Measurements from ENCODE around the gene POP4.
A peak's percentile ranks its signal among the peaks of the same experiment; 100 is the strongest.

Gene POP4

DNA sequence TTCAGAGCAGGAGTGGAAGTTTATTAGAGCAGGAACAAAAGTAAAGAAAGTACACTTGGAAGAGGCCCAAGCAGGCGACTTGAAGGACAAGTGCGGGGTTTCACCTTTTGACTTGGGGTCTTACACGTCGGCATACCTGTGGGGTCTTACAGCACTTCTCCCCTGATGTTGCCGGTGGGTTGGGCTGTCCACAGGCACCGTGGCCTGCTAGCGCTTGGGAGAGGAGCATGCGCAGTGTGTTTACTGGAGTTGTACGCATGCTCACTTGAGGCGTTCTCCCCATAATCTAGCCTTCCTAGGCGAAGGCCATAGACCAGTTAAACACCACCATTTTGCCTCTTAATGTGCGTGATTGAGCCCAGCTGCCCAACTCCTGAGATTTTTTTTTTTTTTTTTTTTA, 34.1 kb downstream of the POP4 start:
- no peaks in the 10 kb centered on the region for H3K27me3 ChIP-seq (ENCODE audit: control insufficient read depth, insufficient read depth, low read length)
- H3K4me1 ChIP-seq (ENCODE audit: control insufficient read depth, insufficient read depth, low read length), result peaks cover 2% of the 10 kb centered on the region

DNA sequence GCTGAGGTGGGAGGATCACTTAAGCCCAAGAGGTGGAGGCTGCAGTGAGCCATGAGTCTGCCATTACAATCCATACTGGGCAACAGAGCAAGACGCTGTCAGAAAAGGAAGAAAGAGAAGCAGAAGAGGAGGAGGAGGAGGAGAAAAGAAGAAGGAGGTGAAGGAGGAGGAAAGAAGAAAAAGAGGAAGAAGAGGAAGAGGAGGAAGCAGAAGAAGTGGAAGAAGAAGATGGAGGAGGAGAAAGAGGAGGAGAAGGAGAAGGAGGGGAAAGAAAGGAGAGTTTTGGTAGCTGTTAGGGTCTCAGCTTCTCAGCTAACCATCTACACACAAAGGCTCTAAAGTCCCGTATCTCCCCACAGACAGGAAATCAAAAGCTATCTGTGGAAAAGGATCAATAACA, 35.5 kb downstream of the POP4 start:
- H3K4me1 ChIP-seq (ENCODE audit: control insufficient read depth, insufficient read depth, low read length), result peaks cover 11% of the 10 kb centered on the region
- no peaks in the 10 kb centered on the region for H3K9me3 ChIP-seq (ENCODE audit: control insufficient read depth, insufficient read depth, low read length)
- no peak overlapping the region for H3K4me3 ChIP-seq (ENCODE audit: low read depth, low read length)
- H3K9ac ChIP-seq (ENCODE audit: low read depth, low read length), result no peak overlapping the region
- H3K36me3 ChIP-seq (ENCODE audit: control insufficient read depth, insufficient read depth, low read length), result no peaks in the 10 kb centered on the region
- no peaks in the 10 kb centered on the region for H3K27me3 ChIP-seq (ENCODE audit: control insufficient read depth, insufficient read depth, low read length)

More for the DNA sequence above, 34.1 kb downstream of the POP4 start:
- no peak overlapping the region for H3K4me3 ChIP-seq (ENCODE audit: low read depth, low read length)
- H3K36me3 ChIP-seq (ENCODE audit: control insufficient read depth, insufficient read depth, low read length), result no peaks in the 10 kb centered on the region
- no peak overlapping the region for H3K9ac ChIP-seq (ENCODE audit: low read depth, low read length)
- no peaks in the 10 kb centered on the region for H3K9me3 ChIP-seq (ENCODE audit: control insufficient read depth, insufficient read depth, low read length)

DNA sequence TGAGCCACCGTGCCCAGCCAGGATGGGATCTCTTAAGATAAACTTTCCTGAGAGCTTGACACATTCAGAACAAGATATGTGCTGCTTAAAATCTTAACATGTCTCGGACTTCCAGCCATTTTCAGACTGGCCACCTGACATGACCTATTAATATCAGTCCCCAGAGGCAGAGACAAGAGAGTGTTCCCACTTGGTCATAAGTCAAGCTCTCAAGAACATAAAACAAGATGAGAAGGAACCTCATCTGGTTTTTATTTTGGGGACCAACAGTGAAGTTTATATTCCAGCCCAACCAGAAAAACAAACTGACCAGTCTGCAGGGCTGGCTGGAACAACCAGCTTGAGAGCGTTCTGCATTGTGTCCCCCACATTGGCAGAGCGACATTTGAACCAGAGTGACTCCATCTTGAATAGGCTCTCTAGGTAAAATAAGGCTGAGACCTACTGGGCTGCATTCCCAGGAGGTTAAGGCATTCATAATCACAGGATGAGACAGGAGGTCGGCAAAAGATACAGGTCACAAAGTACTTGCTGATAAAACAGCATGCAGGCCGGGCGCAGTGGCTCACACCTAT, 37.4 kb downstream of the POP4 start:
- Histone ChIP-seq H3K27me3 (ENCODE audit: control insufficient read depth, insufficient read depth, low read length) (no peaks in the 10 kb centered on the region), H3K4me3 (ENCODE audit: low read depth, low read length) (no peak overlapping the region), H3K36me3 (ENCODE audit: control insufficient read depth, insufficient read depth, low read length) (no peaks in the 10 kb centered on the region), H3K9me3 (ENCODE audit: control insufficient read depth, insufficient read depth, low read length) (no peaks in the 10 kb centered on the region), H3K9ac (ENCODE audit: low read depth, low read length) (no peak overlapping the region), H3K4me1 (ENCODE audit: control insufficient read depth, insufficient read depth, low read length) (peaks cover 11% of the 10 kb centered on the region)

DNA sequence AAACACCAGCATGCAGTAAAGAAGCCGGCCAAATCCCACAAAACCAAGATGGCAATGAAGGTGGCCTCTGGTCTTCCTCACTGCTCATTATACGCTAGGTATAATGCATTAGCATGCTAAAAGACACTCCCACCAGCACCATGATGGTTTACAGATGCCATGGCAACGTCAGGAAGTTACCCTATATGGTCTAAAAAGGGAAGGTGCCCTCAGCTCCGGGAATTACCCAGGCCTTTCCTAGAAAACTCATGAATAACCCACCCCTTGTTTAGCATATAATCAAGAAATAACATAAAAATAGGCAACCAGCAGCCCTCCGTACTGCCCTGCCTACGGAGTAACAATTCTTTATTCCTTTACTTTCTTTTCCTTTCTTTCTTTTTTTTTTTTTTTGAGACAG, 38.1 kb downstream of the POP4 start:
- Histone ChIP-seq H3K9me3 (ENCODE audit: control insufficient read depth, insufficient read depth, low read length) (no peaks in the 10 kb centered on the region), H3K27me3 (ENCODE audit: control insufficient read depth, insufficient read depth, low read length) (no peaks in the 10 kb centered on the region), H3K36me3 (ENCODE audit: control insufficient read depth, insufficient read depth, low read length) (no peaks in the 10 kb centered on the region), H3K4me1 (ENCODE audit: control insufficient read depth, insufficient read depth, low read length) (peaks cover 11% of the 10 kb centered on the region), H3K4me3 (ENCODE audit: low read depth, low read length) (no peak overlapping the region), H3K9ac (ENCODE audit: low read depth, low read length) (no peak overlapping the region)

DNA sequence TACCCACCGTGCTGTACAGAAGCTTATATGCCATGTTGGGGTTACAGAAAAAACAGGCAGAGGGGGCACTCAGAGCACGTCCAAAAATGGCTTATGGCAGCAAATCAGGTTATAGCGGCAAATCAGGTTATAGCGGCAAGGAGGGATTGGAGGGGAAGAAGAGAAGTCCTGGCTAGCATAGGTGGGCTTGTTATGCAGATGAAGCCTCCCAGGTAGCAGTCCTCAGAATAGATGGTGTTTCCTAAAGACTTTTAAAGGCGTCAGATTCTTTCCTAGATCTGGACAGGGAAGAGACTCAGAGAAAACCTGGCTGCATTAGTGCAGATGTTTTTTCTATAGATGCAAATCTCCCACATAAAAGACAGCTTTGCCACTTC, 39.4 kb downstream of the POP4 start:
- H3K4me3 ChIP-seq (ENCODE audit: low read depth, low read length), result no peak overlapping the region
- H3K36me3 ChIP-seq (ENCODE audit: control insufficient read depth, insufficient read depth, low read length), result no peaks in the 10 kb centered on the region
- H3K27me3 ChIP-seq (ENCODE audit: control insufficient read depth, insufficient read depth, low read length), result no peaks in the 10 kb centered on the region
- H3K9ac ChIP-seq (ENCODE audit: low read depth, low read length), result peak overlapping the region; percentile 8
- H3K4me1 ChIP-seq (ENCODE audit: control insufficient read depth, insufficient read depth, low read length), result peaks cover 11% of the 10 kb centered on the region
- no peaks in the 10 kb centered on the region for H3K9me3 ChIP-seq (ENCODE audit: control insufficient read depth, insufficient read depth, low read length)

DNA sequence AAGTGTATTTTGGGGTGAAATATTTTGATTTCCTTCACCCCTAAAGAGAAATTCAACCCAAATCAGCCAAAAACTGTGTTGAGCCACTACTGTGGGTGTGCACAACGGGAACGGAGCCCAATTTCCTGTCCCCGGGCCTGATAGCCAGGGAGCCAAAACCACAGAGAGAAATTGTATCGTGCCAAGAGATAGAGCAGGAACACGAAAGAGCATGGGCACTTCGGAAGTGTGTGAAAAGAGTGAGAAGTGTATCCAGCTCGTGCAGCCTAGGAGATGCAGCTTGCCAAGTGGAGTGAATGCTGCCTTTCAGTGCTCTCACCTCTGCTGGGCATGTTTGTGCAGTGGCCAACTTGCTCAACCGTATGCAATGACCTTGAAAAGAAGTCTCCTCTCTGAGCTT, 39.8 kb downstream of the POP4 start:
- no peak overlapping the region for H3K9ac ChIP-seq (ENCODE audit: low read depth, low read length)
- no peaks in the 10 kb centered on the region for H3K36me3 ChIP-seq (ENCODE audit: control insufficient read depth, insufficient read depth, low read length)
- no peaks in the 10 kb centered on the region for H3K9me3 ChIP-seq (ENCODE audit: control insufficient read depth, insufficient read depth, low read length)
- no peak overlapping the region for H3K4me3 ChIP-seq (ENCODE audit: low read depth, low read length)
- peaks cover 11% of the 10 kb centered on the region for H3K4me1 ChIP-seq (ENCODE audit: control insufficient read depth, insufficient read depth, low read length)
- no peaks in the 10 kb centered on the region for H3K27me3 ChIP-seq (ENCODE audit: control insufficient read depth, insufficient read depth, low read length)

DNA sequence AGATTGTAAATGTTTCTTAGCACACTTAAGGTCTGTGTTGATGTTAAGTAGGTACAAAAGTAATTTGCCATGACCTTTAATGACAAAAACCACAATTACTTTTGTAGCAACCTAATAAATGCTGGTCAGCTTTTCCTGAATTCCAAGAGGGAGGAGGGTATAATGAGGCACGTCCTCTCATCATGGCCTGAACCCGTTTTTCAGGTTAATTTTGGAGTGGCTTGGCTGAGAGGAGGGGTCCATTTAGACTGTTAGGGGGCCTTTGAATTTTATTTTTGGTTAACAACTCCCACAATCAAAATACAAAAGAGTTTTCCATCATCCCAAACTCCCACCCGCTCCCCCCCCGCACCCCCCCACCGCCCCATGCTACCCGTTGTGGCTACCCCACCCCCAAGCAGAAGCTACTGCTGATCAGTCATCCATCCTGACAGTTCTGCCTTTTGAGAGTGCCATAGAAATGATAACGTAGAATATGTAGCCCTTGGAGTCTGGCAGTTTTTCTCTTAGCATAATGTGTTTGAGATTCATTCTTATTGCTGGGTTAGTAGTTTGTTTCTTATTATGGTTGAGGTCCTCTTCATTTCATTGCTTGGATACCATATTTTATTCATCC, 44.8 kb downstream of the POP4 start:
- Histone ChIP-seq H3K36me3 (ENCODE audit: control insufficient read depth, insufficient read depth, low read length) (no peaks in the 10 kb centered on the region), H3K4me1 (ENCODE audit: control insufficient read depth, insufficient read depth, low read length) (peaks cover 2% of the 10 kb centered on the region), H3K27me3 (ENCODE audit: control insufficient read depth, insufficient read depth, low read length) (no peaks in the 10 kb centered on the region), H3K9me3 (ENCODE audit: control insufficient read depth, insufficient read depth, low read length) (no peaks in the 10 kb centered on the region), H3K4me3 (ENCODE audit: low read depth, low read length) (no peak overlapping the region), H3K9ac (ENCODE audit: low read depth, low read length) (no peak overlapping the region)

DNA sequence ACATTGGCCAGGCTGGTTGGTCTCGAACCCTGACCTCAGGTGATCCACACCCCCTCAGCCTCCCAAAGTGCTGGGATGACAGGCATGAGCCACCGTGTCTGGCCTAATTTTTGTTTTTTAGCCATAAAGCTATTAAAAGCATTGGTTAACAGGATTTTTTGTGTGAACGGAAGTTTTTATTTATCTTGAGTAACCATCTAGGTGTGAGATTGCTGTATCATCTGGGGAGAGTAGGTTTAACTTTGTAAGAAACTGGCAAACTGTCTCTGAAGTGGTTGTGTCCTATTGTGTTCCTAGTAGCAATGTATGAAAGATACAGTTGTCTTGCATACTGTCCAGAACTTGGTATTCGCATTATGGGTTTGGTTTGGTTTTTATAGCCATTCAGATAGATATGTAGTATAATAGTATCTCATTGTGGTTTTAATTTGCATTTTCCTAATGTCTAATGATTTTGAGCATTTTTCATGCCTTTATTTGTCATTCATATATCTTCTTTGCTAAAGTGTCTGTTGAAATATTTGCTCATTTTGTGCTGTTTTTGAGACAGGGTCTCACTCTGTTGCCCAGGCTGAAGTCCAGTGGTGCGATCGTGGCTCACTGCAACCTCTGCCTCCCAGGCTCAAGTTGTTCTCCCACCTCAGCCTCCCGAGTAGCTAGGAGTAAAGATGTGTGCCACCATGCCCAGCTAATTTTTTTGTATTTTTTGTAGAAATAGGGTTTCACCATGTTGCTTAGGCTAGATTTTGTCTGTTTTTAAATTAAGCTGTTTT, 45.7 kb downstream of the POP4 start:
- Histone ChIP-seq H3K36me3 (ENCODE audit: control insufficient read depth, insufficient read depth, low read length) (no peaks in the 10 kb centered on the region), H3K4me1 (ENCODE audit: control insufficient read depth, insufficient read depth, low read length) (no peaks in the 10 kb centered on the region), H3K9ac (ENCODE audit: low read depth, low read length) (no peak overlapping the region), H3K27me3 (ENCODE audit: control insufficient read depth, insufficient read depth, low read length) (no peaks in the 10 kb centered on the region), H3K9me3 (ENCODE audit: control insufficient read depth, insufficient read depth, low read length) (no peaks in the 10 kb centered on the region), H3K4me3 (ENCODE audit: low read depth, low read length) (no peak overlapping the region)

DNA sequence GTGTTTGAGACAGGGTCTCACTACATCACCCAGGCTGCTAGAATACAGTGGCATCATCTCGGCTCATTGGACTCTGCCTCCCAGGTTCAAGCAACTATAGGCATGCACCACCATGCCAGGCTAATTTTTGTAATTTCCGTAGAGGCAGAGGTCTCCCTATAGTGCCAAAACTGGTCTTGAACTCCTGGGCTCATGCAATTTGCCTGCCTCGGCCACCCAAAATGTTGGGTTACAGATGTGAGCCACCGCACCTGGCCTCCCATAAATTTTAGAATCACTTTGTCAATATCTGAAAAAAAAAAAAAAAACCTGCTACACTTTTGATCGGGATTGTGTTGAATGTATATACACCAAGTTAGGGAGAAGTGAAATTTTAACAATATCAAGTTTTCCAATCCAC, 47.3 kb downstream of the POP4 start:
- no peak overlapping the region for H3K9ac ChIP-seq (ENCODE audit: low read depth, low read length)
- no peaks in the 10 kb centered on the region for H3K27me3 ChIP-seq (ENCODE audit: control insufficient read depth, insufficient read depth, low read length)
- H3K4me3 ChIP-seq (ENCODE audit: low read depth, low read length), result no peak overlapping the region
- H3K9me3 ChIP-seq (ENCODE audit: control insufficient read depth, insufficient read depth, low read length), result no peaks in the 10 kb centered on the region
- no peaks in the 10 kb centered on the region for H3K36me3 ChIP-seq (ENCODE audit: control insufficient read depth, insufficient read depth, low read length)
- no peaks in the 10 kb centered on the region for H3K4me1 ChIP-seq (ENCODE audit: control insufficient read depth, insufficient read depth, low read length)

DNA sequence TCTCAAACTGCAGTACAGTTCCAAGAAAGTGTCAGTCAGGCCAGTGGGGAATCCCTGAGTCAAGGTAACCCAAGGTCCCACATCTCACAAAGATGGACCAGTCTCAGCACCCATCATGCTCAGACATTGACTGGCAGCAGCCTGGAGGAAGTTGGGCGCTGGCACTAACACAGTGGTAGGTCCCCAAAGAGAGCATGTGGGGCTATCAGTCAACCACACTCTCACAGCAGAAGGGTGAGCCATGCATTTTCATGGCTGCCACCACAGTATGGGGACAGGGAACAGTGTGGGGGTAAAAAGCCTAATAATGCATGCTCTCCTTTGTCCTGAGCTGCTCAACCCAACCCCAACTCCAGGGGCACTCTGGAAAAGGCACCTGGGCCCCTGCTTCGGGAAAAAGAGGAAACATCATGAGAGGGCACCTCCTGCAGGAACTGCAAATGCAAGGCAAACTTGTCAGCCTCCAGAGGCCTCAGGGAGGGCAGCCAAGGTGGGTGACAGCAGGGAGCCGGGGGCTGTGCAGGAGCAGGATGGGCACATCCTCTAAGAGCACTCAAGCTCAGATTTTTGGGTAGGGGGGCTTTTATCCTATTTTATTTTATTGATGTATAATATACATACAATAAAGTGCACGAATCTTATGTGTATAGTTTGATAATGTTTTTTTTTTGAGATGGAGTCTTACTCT, 49.7 kb downstream of the POP4 start:
- no peaks in the 10 kb centered on the region for H3K4me1 ChIP-seq (ENCODE audit: control insufficient read depth, insufficient read depth, low read length)
- no peaks in the 10 kb centered on the region for H3K36me3 ChIP-seq (ENCODE audit: control insufficient read depth, insufficient read depth, low read length)
- no peaks in the 10 kb centered on the region for H3K27me3 ChIP-seq (ENCODE audit: control insufficient read depth, insufficient read depth, low read length)
- H3K9me3 ChIP-seq (ENCODE audit: control insufficient read depth, insufficient read depth, low read length), result no peaks in the 10 kb centered on the region
- no peak overlapping the region for H3K9ac ChIP-seq (ENCODE audit: low read depth, low read length)
- no peak overlapping the region for H3K4me3 ChIP-seq (ENCODE audit: low read depth, low read length)

DNA sequence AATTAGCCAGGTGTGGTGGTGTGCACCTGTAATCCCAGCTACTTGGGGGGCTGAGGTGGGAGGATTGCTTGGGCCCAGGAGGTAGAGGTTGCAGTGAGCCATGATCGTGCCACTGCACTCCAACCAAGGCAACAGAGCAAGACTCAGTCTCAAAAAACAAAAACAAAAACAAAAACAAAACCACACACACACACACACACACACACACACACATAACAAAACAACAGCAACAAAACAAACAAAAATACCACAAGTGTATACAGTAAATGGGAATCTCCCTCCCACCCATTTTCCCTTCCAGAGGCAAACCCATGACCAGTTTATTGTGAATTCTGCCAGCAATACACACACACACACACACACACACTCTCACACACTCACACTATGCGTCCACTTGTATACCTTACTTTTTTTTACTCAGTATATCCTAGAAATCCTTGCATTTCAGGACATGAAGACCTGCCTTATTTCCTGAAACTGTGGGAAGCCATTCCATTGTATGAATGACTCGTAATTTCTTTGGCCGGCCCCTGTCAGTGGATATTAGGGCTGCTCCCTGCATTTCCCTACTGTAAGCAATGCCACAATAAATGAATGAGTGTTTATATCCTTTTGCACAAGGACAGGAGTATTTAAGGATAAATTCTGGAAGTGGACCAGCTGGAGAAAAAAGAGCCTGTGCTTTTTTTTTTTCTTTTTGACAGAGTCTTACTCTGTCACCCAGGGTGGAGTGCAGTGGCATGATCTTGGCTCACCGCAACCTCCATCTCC, 52.3 kb downstream of the POP4 start:
- no peaks in the 10 kb centered on the region for H3K9me3 ChIP-seq (ENCODE audit: control insufficient read depth, insufficient read depth, low read length)
- no peaks in the 10 kb centered on the region for H3K36me3 ChIP-seq (ENCODE audit: control insufficient read depth, insufficient read depth, low read length)
- no peaks in the 10 kb centered on the region for H3K27me3 ChIP-seq (ENCODE audit: control insufficient read depth, insufficient read depth, low read length)
- no peak overlapping the region for H3K9ac ChIP-seq (ENCODE audit: low read depth, low read length)
- H3K4me3 ChIP-seq (ENCODE audit: low read depth, low read length), result no peak overlapping the region
- H3K4me1 ChIP-seq (ENCODE audit: control insufficient read depth, insufficient read depth, low read length), result no peaks in the 10 kb centered on the region

Data from iPS-15b (cell line).